ENCODE results near the gene CD81.

The CD81 gene

GRCh38 chr11:2408671-2409070, 31.6 kb downstream of the CD81 start:
- DNase-seq = no peak

GRCh38 chr11:2409126-2409525, 32.0 kb downstream of the CD81 start:
- DNase-seq = no peak

- DNase-seq = no peak
These were observed 32.7 kb downstream of the CD81 start for GRCh38 chr11:2409611-2410468.

DNA sequence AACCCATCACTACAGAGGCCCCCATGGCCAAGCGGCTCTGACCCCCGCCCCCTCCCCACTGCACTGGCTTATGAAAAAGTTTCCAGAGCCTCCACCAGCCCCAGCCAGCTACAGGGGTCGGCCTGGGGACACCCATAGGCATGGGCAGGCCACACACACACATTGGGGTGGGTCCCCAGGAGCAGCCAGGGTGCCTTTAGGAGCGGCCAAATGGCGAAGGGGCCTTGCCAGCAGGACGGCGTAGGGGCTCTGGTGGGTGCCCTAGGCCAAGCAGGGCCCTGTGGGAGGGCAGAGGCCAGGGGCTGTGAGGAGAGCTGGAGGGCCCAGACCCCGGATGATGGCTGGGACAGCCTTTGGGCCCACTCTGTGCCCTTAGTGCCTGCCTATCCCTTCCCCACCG, 33.5 kb downstream of the CD81 start:
- DNase-seq = no peak

DNA sequence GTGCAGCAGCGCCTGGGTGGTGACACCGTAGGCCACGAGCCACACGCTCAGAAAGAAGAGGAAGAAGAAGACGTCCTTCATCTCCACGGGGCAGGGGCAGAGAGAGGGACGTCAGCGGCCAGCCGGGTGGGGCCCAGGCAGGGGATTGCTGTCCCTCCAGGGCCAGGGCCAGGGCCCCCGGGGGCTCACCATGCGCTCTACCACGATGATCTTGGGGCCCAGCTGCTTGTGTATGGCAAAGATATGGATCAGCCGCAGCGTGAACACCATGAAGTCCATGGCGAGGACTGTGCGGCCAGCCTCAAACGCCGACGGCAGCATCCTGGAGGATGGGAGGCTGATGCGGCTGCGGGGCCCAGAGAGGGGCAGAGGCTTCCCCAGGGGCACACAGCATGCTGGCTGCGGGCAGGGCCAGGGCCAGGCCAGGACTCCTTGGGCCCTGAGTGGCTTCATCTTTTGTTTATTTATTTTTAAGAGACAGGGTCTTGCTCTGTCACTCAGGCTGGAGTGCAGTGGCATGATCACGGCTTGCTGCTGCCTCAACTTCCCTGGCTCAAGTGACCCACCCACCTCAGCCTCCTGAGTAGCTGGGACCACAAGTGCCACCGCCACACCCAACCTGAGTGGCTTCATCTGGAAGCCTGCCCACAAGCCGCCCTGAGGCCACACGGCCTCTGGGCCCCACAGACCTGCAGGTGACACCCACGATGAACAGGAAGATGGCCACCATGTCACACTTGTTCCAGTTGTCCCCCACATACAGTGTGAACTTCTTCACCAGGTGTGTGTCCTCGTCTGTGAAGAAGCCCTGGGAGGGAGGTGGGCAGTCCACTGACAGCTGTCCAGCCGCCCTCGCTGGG, 34.6 kb downstream of the CD81 start:
- DNase-seq = no peak

DNA sequence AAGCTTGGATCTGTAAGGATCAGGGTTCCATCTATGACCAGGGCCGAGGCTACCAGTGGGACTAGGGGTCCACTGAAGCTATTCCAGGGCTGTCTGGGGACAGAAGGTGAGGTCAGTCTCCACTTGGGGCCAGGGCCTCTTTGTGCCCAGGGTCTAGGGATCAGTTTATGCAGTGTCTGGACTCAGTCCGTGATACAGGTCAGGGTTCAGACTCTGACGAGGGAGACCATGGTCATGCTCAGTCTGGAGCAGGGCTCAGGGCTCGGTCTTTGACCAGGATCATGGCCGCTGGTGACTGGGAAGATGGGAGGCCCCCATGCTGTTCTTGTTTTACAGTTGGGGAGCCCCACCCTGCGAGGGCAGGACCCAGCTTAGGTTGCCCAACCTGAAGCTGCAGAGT, 35.2 kb downstream of the CD81 start:
- DNase-seq = no peak

DNA sequence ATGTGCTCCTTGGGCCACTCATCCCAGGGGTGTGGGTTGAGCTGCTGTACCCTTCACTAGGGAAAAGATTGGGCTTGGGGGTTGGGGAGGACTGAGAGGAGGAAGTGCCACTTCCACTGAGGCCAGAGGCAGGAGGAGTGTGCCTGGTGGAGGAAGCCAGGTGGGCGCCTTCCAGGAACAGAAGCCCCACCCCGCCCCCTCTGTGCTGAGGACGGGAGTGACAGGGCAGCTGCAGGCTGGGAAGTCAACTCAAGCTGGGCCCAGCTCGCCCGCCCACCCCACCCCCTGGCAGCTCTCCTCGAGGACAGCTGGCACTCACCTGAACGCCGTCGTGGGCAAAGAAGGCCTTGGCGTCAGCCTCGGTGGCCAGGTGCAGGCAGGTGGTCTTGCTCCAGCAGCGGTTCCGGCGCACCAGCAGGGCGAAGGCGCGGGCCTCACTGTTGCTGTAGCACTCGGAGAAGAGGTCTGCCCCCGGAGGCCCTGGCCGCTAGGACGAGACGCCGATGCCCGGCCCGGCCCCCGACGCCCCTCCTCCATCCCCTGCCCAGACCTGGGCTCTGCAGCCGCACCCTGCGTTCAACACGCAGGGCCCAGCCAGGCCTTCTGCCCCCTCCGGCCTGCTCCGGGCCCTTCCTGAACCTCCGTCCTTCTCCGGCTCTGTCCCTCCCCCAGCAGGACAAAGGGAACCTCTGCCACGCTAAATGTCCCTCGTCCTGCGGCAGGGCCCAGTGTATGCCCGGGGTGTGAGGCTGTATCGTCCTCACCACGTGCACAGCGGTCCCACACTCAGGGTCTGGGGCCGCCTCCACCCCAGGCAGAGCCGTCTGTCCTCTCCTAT, 36.9 kb downstream of the CD81 start:
- DNase-seq = no peak

DNA sequence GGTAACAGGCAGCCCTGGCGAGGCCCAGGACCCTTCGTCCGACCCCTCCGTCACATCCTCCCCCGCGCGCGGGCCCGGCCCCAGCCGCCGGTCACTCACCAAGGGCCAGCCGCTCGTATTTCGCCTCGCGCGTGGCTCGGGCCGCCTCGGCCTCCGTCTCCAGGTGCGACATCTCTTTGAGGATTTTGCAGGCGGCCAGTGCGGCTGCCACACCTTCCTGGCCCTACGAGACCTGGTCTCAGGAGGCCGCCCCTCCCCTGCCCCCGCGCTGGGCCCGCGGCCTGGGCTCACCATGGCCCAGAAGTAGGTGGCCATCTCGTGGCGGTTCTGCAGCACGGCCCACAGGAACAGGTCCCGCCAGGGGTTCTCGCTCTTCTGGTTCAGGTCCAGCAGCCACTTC, 37.5 kb downstream of the CD81 start:
- DNase-seq = no peak

GRCh38 chr11:2415171-2415570, 38.1 kb downstream of the CD81 start:
- no peak for DNase-seq

DNA sequence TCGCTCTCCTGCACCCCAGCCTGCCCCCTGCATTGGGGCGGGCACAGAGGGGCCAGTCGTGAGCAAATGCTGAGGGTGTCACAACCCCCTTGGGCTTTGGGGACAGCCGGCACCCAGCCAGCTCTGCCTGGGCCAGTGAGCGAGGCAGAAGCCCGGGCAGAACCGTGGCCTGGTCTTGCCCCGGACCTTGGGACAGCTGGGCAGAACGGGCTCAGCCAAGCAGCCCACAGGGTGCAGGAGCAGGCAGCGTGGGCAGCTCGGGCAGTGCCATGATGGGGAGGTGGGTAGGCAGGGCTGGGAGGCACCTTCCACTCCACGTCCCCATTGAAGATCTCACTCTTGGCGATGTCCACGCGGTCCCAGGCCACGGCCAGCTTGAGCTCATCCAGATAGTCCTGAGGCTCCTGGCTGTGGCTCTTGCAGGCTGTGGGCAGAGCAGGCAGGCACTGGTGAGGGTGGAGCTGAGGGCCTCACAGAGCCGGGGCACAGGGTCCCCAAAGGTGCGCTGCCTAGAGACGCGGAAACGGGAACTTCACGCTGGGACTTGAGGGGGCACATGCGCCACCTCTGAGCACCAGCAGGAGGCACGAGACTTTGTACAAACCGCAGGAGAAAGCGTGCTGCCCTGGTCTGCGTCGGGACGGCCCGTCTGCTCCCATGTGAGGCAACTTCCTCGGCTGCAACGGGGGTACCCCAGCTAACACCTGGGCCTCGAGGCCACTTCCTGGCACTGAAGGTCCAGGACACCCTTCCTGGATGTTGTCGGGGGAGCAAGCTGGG, 38.7 kb downstream of the CD81 start:
- DNase-seq = no peak

- no peak for DNase-seq
These were observed 39.7 kb downstream of the CD81 start for GRCh38 chr11:2416765-2417164.

DNA sequence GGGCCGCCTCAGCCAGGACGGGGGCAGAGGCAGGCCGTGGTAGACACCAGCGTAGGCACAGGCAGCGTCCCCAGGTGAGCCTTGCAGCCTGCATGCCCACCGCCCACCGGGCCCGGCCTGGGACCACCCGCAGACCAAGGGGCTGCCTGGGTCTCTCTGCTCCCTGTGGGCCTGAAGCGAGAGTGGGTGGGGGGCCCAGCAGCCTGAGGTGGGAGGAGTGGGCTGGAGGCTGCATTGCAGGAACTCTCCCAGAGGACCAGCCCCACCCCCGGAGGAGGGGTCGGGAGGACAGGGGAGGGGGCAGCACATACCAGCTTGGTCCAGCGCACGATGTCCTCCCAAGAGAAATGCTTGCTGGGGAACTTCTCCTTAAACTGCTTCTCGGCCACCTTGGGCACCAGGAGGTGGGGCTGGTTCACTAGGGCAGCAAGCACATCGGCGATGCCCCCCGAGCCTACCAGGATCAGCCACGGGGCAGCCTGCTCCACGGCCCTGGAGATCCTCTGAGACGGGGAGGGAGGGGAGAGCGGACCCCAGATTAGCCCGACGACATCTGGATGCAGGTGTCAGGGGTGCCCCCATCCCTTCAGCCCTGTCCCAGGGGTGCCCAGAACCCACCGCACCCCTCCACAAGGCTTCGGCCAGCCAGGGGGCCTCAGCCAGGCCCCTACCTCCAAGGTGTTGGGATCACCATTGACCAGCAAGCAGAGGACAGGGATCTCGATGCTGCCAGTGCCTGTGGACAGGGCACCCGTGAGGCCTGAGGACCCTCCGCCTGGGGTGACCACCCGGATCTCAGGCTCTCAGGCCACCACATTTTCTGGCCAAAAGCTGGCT, 41.0 kb downstream of the CD81 start:
- no peak for DNase-seq

DNA sequence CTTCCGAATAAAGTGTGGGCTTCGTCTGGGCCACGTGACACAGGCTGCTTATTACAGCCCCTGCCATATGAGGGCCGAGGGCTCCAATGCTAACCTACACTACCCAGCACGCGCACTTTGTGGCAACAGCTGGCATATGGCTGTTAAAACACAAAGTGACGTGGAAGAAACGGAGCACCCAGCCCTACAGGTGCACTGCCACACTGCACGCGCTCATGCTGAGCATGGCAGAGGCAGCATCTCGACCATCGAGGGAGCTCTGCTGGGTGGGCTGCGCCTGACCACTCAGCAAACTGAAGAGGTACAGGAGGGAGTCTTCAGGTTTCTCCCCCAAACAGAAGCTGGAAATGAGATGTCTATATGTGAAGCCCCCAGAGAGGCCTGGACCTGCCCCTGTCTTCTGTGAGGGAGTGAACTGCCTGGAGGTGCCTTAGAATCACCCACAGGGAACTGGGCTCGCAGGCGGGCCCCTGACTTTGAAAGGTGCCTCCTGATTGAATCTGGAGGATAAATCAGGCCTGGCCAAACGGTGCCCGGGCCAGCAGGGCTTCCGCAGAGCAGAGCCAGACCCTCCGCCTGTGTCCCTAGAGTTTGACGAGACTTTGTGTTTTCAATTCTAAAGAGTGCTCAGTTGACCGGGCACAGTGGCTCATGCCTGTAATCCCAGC, 41.7 kb downstream of the CD81 start:
- DNase-seq = no peak

- DNase-seq = no peak
These were observed 42.8 kb downstream of the CD81 start for GRCh38 chr11:2419638-2420501.

- no peak for DNase-seq
These were observed 43.6 kb downstream of the CD81 start for GRCh38 chr11:2420502-2421225.

GRCh38 chr11:2421226-2421994, 44.3 kb downstream of the CD81 start:
- DNase-seq = no peak

DNA sequence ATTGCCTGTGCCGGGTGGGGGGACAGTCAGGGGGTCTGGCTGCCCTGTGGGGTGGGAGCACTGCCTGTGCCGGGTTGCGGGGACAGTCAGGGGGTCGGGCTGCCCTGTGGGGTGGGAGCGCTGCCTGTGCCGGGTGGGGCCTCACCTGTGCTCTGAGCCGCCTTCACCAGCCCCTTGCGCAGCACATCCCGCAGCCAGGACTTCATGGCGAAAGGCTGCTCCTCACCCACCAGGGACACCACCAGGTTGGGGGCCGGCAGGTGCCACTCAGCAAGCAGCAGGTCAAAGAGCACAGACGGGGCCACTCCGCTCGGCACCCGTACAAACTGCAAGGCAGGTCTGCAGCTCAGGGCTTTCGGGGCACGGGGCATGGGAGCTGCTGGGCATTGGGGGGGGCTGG, 44.9 kb downstream of the CD81 start:
- DNase-seq = no peak

DNA sequence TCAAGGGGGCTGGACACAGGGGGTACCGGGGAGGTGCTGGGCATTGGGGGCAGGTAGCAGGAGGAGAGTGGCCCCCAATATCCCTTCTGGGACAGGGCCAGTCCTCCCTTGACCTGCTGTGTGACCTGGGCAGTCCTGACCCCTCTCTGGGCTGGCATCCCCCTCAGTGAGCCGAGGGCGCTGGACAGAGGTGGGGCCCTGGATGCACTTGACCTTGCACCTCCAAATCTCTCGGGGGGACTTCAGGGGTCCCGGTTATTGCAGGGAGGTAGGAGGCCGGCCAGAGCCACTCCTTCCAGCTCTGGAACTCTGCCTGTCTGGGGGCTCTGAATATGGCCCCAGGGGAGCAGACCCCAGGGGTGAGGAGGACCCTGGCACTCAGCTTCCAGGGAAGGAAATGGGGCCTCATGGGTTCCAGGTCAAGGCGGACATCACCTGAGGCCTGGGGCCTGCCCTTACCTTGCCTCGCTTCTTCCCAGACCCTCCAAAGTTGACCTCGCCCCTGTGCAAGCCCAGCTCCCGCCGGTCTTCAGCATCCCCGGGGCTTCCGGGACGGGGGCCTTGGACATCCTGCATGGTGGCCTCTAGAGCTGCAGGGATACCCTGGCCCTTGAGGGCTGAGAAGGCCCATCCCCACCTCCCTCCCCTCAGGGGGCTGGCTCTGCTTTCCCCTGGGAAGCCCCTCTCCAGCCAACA, 45.5 kb downstream of the CD81 start:
- DNase-seq = no peak
